OCI-LY1 (cell line): Measurements from ENCODE around the gene COX4I1.

Experiments used
- H2AFZ ChIP-seq: fragments of 200-600 bp; sonication (generic), shearing (Covaris generic); 2 replicates; pipeline ENCODE4 v1.6.0; 2014; ENCODE audit warnings: antibody characterized with exemption, mild to moderate bottlenecking, low read length
- H3F3A ChIP-seq: fragments of 200-600 bp; sonication (generic), shearing (Covaris generic); 2 replicates; pipeline ENCODE4 v1.6.0; 2014; ENCODE audit warnings: mild to moderate bottlenecking, antibody characterized with exemption, low read length, moderate library complexity; ENCODE audit not compliant: insufficient read depth
- H3K27ac ChIP-seq: fragments of 200-600 bp; sonication (generic); 2 replicates; pipeline ENCODE4 v1.5.1; 2014; ENCODE audit warnings: low read length, mixed run types, mild to moderate bottlenecking, low read depth; ENCODE audit not compliant: poor library complexity, severe bottlenecking
- H3K27me3 ChIP-seq: fragments of 200-600 bp; sonication (generic); 2 replicates; pipeline ENCODE4 v1.6.0; 2014; ENCODE audit warnings: antibody characterized with exemption, mild to moderate bottlenecking, low read length, moderate library complexity; ENCODE audit not compliant: insufficient read depth
- H3K36me3 ChIP-seq: fragments of 200-600 bp; sonication (generic); 2 replicates; pipeline ENCODE4 v1.6.1; 2014; ENCODE audit warnings: mild to moderate bottlenecking, antibody characterized with exemption, low read length, moderate library complexity, mixed read lengths; ENCODE audit not compliant: insufficient read depth
- H3K4me1 ChIP-seq: fragments of 200-600 bp; sonication (generic); 2 replicates; pipeline ENCODE4 v1.5.1; 2014; ENCODE audit warnings: mild to moderate bottlenecking, low read length, moderate library complexity; ENCODE audit not compliant: insufficient read depth, severe bottlenecking
- H3K4me2 ChIP-seq: fragments of 200-600 bp; sonication (generic), shearing (Covaris generic); 2 replicates; pipeline ENCODE4 v1.6.1; 2014; ENCODE audit warnings: low read length
- H3K4me3 ChIP-seq: fragments of 200-600 bp; sonication (generic); 2 replicates; pipeline ENCODE4 v1.5.1; 2014; ENCODE audit warnings: low read length, low read depth, mild to moderate bottlenecking, mixed read lengths; ENCODE audit not compliant: poor library complexity, severe bottlenecking
- H3K79me2 ChIP-seq: fragments of 200-600 bp; shearing (Covaris generic); 2 replicates; pipeline ENCODE4 v1.6.1; 2016; ENCODE audit warnings: mixed run types, low read length, mixed read lengths; ENCODE audit not compliant: insufficient read depth
- H3K9ac ChIP-seq: fragments of 200-600 bp; sonication (generic), shearing (Covaris generic); 2 replicates; pipeline ENCODE4 v1.6.1; 2014; ENCODE audit warnings: mild to moderate bottlenecking, low read length, mixed read lengths
- H3K9me2 ChIP-seq: fragments of 200-600 bp; sonication (generic), shearing (Covaris generic); 2 replicates; pipeline ENCODE4 v1.6.1; 2014; ENCODE audit warnings: low read depth, mild to moderate bottlenecking, low read length, mixed read lengths
- H3K9me3 ChIP-seq: fragments of 200-600 bp; shearing (Covaris generic); 2 replicates; pipeline ENCODE4 v1.6.1; 2014; ENCODE audit warnings: low read length, mixed read lengths
- H4K20me1 ChIP-seq: fragments of 200-600 bp; sonication (generic), shearing (Covaris generic); 2 replicates; pipeline ENCODE4 v1.6.0; 2016; ENCODE audit warnings: mild to moderate bottlenecking, low read length; ENCODE audit not compliant: insufficient read depth
- CTCF ChIP-seq: fragments of 200-600 bp; sonication (generic), shearing (Covaris generic); IDR thresholded peaks from 2 replicates; pipeline ENCODE4 v1.5.1; 2017; ENCODE audit warnings: mild to moderate bottlenecking, antibody characterized with exemption, low read length, moderate library complexity, mixed read lengths
- EZH2 ChIP-seq: fragments of 200-600 bp; sonication (generic), shearing (Covaris generic); IDR thresholded peaks from 2 replicates; pipeline ENCODE4 v1.8.0; 2017; ENCODE audit warnings: borderline replicate concordance, mixed run types, mild to moderate bottlenecking, antibody characterized with exemption, low read length, moderate library complexity, mixed read lengths

The COX4I1 gene

GRCh38 chr16:85755929-85756768, 43.3 kb upstream of the COX4I1 start:
- H4K20me1 ChIP-seq = no peaks in the 10 kb centered on the region
- no peaks in the 10 kb centered on the region for H3K79me2 ChIP-seq
- peaks cover 9% of the 10 kb centered on the region; the same call in 1 of the 2 replicates for H3K27me3 ChIP-seq
- no peaks in the 10 kb centered on the region for H3K9me2 ChIP-seq
- peak overlapping the region; percentile 50 for H3K4me2 ChIP-seq
- H3K27ac ChIP-seq = peak overlapping the region; percentile 86
- H2AFZ ChIP-seq = no peak overlapping the region
- peaks cover 83% of the 10 kb centered on the region for H3K4me1 ChIP-seq
- peak overlapping the region; percentile 5 for H3K4me3 ChIP-seq
- TF ChIP-seq EZH2 (no peak), CTCF (no peak)
- H3K9ac ChIP-seq = peak overlapping the region; percentile 7; the same call in 1 of the 2 replicates
- no peaks in the 10 kb centered on the region for H3K9me3 ChIP-seq
- H3K36me3 ChIP-seq = no peaks in the 10 kb centered on the region
- H3F3A ChIP-seq = peaks cover 4% of the 10 kb centered on the region; the same call in 1 of the 2 replicates

DNA sequence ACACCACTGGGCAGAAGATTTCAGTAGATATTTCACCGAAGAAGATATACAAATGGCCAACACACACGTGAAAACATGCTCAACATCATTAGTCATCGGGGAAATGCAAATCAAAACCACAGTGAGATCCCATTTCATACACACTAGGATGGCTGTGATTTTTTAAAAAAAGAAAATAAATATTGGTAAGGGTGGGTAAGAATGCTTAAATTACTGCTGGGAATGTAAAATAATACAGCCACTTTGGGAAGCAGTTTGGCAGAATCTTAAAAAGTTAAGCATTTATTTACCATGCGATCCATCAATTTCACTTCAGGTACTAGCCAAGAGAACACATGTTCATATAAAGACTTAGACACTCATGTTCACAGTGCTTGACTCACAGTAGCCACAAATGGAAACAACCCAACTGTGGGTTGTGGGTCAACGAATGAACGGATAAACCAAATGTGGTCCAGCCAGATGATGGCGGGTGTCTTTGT, 42.1 kb upstream of the COX4I1 start:
- Histone ChIP-seq H3K9me2 (no peaks in the 10 kb centered on the region), H3K4me3 (no peak overlapping the region), H3K4me1 (peaks cover 73% of the 10 kb centered on the region), H3F3A (peaks cover 4% of the 10 kb centered on the region; the same call in 1 of the 2 replicates), H2AFZ (no peak overlapping the region), H3K9me3 (no peaks in the 10 kb centered on the region), H3K4me2 (0 out of 2 replicates have a peak overlapping the region, but pooled peaks have one; percentile 2), H3K36me3 (no peaks in the 10 kb centered on the region), H3K79me2 (no peaks in the 10 kb centered on the region), H4K20me1 (no peaks in the 10 kb centered on the region), H3K27me3 (peaks cover 4% of the 10 kb centered on the region; the same call in 1 of the 2 replicates), H3K27ac (peak overlapping the region; percentile 86), H3K9ac (no peak overlapping the region)
- TF ChIP-seq EZH2 (no peak), CTCF (no peak)

DNA sequence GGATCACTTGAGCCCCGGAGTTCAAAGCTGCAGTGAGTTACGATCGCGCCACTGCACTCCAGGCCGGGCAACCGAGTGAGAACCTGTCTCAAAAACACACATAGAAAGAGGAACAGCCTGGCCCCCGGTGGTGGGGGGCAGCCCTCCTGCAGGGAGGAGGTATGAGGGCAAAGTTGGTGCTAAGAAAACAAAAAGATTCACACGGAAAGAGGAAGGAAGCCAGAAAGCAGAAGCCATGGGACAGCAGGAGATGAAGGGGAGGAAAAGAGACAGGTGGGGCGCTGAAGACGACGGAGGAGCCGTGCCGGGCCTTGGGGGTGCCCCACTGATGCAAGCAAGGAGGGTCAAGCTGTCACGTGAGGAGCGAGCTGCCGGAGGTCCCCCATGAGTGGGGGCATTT, 40.4 kb upstream of the COX4I1 start:
- H3K9me3 ChIP-seq = no peaks in the 10 kb centered on the region
- no peak for TF ChIP-seq CTCF
- TF ChIP-seq EZH2 = no peak
- H2AFZ ChIP-seq = no peak overlapping the region
- no peak overlapping the region for H3K9ac ChIP-seq
- H3K36me3 ChIP-seq = no peaks in the 10 kb centered on the region
- no peaks in the 10 kb centered on the region for H3K27me3 ChIP-seq
- peak overlapping the region; percentile 56 for H3K27ac ChIP-seq
- H3K4me3 ChIP-seq = no peak overlapping the region
- H3K4me2 ChIP-seq = peak overlapping the region; percentile 31; the same call in 1 of the 2 replicates
- no peaks in the 10 kb centered on the region for H3K9me2 ChIP-seq
- H3K4me1 ChIP-seq = peaks cover 55% of the 10 kb centered on the region
- no peaks in the 10 kb centered on the region for H4K20me1 ChIP-seq
- H3K79me2 ChIP-seq = no peaks in the 10 kb centered on the region
- H3F3A ChIP-seq = peaks cover 4% of the 10 kb centered on the region; the same call in 1 of the 2 replicates
